HL-60/S4 treated with retinoic acid at 250 ng/mL for 4 days and 3 days (cell line): ENCODE measurements around the gene ZSWIM4.

ENCODE experiments used
- in situ Hi-C: fragments of 300-500 bp; cut with MboI; formaldehyde crosslinking; loops from 2 replicates; pipeline ENCODE4 v1.7.0; 2022; ENCODE audit warnings: low sequenced_read_pairs

ZSWIM4 gene

DNA sequence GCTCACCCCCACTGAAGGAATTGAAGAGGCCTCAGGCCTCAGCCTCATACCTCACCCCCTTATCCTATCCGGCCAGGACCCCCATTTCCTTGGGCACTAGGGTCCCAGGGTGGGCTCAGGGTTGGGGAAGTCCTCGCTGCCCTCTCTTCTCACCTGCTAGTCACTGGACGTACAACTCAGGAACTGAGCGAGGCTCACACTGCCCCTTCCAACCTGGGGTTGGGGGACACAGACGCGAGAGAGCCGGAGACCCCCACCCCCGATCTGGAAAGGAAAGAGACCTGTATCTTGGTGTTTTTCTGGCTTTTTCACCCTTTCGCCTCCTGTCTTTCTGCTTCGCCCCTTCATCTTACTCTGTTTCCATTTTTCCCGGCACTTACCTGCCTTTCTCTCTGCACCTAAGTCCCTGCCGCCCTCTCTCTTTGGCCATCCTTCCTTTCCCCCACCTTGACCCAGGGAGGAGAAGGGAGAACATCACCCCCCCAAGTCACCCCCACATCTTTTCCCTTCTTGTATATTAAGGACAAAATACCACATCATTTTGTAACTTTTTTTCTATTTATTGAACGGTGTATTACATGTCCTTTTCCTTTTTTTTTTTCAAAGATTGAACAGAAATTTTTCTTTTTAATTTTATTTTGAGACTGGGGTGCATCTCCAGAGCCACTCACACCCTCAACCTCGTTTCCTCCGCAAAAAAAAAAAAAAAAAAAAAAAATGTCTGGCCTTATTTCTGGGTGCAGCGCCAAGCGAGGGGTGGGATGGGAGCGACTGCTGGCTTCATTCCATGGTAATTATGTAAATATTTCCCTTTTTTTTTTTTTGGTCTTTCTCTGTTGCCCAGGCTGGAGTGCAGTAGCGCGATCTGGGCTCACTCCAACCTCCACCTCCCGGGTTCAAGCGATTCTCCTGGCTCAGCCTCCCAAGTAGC lies 36.6 kb downstream of the ZSWIM4 start:
- in situ Hi-C loops = no loop called here

- in situ Hi-C loops = no loop called here
Measured at GRCh38 chr19:13833330-13834243, 38.3 kb downstream of the ZSWIM4 start.

DNA sequence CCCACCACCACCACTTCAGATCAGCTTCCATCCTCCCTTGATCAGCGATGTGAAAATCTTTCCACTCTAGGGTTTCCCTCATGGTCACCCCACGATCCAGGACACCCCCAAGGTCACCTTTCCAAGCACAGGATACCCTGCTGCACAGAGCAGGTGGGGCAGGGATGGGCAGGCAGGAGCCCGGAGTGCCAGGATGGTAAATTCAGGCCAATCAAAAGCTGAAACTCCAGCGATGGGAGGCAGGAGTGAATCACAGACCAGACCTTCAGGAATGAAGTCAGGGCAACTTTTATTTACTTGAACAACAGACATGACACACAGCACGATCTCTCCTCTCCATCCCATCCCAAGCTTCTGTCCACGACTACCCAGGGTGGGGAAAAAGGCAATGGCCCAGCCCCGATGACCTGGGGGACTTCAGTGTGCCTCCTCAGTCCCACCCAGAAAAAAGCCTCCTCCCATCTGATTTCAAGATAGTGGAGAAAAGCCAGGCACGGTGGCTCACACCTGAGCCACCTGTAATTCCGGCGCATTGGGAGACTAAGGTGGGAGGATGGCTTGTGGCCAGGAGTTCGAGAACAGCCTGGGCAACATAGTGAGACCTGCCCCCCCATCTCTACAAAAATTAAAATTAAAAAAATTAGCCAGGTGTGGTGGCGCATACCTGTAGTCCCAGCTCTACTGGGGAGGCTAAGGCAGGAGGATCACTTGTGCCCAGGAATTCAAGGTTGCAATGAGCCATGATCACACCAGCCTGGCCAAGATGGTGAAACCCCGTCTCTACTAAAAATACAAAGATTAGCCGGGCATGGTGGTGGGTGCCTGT lies 39.2 kb downstream of the ZSWIM4 start:
- in situ Hi-C loops = no loop called here

GRCh38 chr19:13835791-13836723 lies 40.8 kb downstream of the ZSWIM4 start:
- in situ Hi-C loops = no loop called here

GRCh38 chr19:13838435-13839129 lies 43.3 kb downstream of the ZSWIM4 start:
- in situ Hi-C loops = no loop called here

DNA sequence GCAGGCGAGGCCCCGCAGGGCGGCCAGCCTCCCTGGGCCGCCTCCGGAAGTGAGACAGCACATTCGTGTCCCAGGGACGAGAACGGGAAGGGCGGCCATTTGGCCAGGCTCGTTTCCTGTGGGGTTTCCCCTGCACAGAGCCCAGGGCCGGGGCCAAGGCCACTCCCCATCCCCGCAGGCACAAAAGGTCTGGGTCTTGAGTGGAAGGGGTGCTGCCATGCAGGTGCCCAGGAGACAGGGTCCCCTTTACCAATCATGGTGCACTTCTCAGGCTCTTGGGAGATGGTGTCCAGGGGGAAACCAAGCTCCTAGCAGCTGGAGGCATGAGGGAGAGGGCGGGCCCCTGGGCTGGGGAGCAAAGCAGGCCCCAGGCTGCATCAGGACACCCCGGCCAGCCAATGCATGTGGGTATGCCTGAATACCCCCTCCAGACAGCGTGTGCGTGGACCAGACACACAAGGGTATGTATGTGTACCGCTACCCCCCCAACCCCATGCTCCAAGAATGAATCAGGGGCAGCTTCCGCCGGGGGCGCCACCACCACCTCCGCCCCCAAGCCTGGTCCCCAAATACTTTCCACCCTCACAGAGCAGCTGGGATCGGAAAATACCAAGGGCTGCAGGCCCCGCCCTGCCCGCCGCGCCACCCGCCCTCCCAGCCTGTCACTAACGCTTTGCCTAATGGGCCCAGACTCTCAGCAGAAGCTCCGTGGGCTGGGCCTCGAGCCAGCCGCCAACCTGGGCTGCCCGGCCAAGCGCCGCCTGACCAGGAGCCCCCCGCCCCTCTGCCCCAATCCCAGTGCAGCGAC lies 44.1 kb downstream of the ZSWIM4 start:
- in situ Hi-C loops = no loop called here

DNA sequence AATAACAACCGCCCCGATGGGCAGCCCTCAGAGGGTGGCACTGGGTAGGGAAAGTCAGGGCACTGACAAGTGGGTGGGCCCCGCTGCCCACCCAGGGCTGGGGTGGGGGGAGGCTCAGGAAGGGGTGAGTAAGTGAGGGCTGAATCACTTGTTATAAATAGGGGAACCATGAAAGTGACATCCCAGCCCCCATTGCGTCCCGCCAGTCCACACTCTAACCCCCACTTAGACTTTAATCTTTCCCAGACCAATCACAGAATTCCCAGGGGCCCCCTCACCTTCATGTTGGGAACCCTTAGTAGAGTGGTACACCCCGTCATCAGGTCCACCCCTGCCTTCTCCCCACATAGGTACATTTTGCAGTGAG lies 44.7 kb downstream of the ZSWIM4 start:
- in situ Hi-C loops = no loop called here

GRCh38 chr19:13840305-13841085 lies 45.3 kb downstream of the ZSWIM4 start:
- in situ Hi-C loops = no loop called here

- in situ Hi-C loops = no loop called here
Measured at GRCh38 chr19:13841086-13841961, 46.1 kb downstream of the ZSWIM4 start.

- in situ Hi-C loops = no loop called here
Measured at GRCh38 chr19:13841962-13842290, 46.7 kb downstream of the ZSWIM4 start.

DNA sequence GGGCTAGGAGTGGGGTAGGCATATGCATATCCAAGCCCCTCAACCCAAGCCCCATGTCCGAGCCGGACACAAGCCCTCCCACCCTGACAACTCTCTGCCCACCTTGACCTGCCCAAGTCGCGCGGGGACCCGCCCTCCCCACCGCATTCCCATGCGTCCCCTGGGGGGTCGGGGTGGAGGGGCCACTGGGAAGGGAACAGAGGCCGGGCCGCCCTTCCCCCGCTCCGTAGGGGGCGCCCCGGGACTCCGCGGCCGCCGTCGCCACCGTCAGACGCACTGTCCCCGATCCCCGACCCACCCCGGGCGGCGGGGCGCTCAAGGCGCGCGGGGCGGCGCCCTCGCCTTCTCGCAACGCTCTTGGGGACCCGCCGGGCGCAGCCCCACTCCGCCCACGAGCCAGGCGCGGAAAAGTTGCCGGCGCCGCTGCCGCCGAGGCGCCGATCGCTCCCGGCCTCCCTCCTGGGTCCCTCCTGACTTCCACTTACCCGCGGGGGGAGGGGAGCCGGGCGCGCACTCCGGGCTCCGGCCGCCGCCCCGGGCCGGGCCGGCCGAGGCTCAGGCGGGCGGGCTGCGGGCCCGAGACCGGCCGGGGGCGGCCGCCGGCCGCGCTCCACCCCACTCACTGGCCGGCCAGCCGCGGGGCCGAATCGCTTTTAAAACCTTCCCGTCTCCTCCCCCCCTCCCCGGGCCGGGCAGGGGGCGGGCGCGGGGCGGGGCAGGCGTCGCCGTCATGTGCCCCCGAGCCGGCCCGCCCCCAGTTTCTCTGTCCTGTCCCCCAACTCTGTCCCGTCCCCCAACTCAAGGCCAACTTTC lies 47.3 kb downstream of the ZSWIM4 start:
- in situ Hi-C loops = no loop called here

DNA sequence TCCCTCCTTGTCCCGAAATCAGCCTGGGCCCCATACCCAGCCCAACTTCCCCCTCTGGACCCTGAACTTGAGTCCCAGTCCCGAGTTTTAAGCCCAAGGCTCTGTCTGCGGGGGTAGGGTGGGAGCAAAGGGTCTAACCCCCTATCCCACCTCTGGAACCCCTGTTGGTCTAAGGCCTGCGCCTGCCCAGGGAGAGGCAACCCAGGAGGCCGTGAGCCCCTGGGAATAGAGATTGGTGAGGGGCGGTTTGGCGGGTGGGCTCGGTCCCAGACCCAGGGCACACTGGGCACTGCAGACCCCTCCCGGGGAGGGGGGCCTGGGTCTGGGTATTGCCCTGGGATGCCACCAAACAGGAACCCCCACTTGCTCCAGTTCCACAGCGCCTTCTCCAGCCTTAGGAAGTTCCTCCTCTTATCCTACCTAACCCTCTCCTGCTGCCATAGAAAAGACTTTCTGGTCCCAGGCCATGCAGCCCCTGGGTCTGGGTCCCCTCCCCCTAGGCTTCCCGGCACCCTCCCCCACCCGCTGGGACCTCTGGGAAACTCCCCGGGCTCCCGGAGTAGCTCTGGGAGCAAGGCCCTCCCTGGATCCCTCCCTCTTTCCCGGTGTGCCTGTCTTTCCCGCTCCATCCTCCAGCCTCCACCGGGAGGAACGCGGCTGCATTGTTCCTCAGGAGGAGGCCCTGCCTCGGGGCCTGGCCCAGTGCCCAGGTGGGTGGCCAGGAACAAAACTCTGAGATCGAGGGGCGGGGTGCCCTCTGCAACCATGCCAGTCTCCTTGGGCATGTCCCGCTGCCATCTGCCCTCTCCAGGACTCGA lies 48.1 kb downstream of the ZSWIM4 start:
- in situ Hi-C loops = no loop called here

GRCh38 chr19:13844130-13844631 lies 48.9 kb downstream of the ZSWIM4 start:
- in situ Hi-C loops = no loop called here

GRCh38 chr19:13846557-13847406 lies 51.5 kb downstream of the ZSWIM4 start:
- in situ Hi-C loops = no loop called here
